Placental pericyte (primary cell): ENCODE results near the gene RBM34. TPM values are rescaled to one million over a fixed set of nuclear protein-coding genes. Genes with fewer than 3 reads are reported as not detected.

ENCODE experiments used
- small RNA-seq: library from RNA; depleted of rRNA; stranded (forward); fragments of <200 nt; gene quantifications from one replicate; pipeline ENCODE3, GENCODE V24; 2012; ENCODE audit warnings: low replicate concordance
- total RNA-seq: library from RNA; depleted of rRNA; stranded (reverse); fragments of >200 nt; gene quantifications from 2 replicates; pipeline ENCODE4 v1.2.3, GENCODE V29; 2012

Gene RBM34, protein sequence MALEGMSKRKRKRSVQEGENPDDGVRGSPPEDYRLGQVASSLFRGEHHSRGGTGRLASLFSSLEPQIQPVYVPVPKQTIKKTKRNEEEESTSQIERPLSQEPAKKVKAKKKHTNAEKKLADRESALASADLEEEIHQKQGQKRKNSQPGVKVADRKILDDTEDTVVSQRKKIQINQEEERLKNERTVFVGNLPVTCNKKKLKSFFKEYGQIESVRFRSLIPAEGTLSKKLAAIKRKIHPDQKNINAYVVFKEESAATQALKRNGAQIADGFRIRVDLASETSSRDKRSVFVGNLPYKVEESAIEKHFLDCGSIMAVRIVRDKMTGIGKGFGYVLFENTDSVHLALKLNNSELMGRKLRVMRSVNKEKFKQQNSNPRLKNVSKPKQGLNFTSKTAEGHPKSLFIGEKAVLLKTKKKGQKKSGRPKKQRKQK
- total RNA-seq: 32.5 and 65.9 TPM in 2 replicates

DNA sequence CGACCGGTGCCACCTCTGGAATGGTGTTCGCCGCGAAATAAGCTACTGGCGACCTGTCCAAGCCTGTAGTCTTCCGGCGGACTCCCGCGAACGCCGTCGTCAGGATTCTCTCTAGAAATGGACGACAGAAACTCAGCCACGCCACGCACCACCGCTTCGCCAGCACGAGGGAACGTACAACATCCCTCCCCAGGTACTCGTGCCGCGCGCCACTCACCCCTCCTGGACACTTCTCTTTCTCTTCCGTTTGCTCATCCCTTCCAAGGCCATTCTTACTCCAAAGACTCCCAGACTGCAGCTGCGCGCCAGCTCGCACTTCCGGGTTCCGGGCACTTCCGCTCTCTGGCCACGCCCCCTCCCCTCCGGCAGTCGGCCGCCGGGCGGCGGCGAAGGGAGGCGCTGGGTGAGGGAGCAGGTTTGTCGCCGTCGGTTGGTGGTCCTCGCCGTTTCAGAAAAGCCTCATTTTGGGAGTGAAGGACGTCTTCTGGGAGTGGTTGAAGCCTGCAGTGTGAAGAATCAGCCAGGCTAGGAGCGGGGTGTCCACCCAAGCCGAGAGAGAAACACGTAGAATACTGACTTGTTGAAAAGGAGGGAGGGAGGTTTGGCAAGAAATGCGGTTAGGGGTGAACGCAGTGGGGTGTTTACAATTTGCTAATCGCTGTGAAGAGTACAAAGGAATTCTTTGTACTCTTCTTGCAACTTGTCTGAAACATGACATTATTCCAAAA, at the start of gene RBM34:
Gene RBM34 (minus strand): TSS at position 294 of the 728 bp plus-strand sequence. CDS start 24 bp downstream, at position 270.

GRCh38 chr1:235128456-235129328, 32.4 kb downstream of the RBM34 start, which contains the start of gene TOMM20:
Gene TOMM20, minus strand, starts transcription at chr1:235128837. Its CDS starts 122 bp downstream, at chr1:235128715.

Small RNA genes within 50 kb of the gene (small RNA-seq; reads per million reads assigned to genes)
- not detected for gene AL732292.1
- 0.68 reads per million, percentile 30 among the genes with 10 or more reads in this experiment for gene MIR4753
- 178 reads per million, percentile 99 among the genes with 10 or more reads in this experiment for gene SNORA14B

Other genes starting within 250 kb of the RBM34 start
- 93.4 and 104 TPM in 2 replicates for gene TOMM20, start 32.4 kb downstream of the RBM34 start, total RNA-seq
- 20.4 and 25.3 TPM in 2 replicates for gene ARID4B, start 166.9 kb upstream of the RBM34 start, total RNA-seq
- gene GGPS1, start 167.3 kb upstream of the RBM34 start, total RNA-seq: 23.2 and 27.1 TPM in 2 replicates
- 23.4 and 31.2 TPM in 2 replicates for gene TBCE, start 206.2 kb upstream of the RBM34 start, total RNA-seq